Cardiac muscle cell (in vitro differentiated cells and primary cell): ENCODE data around the gene C3orf70. TPM values are rescaled to one million over a fixed set of nuclear protein-coding genes. Genes with fewer than 3 reads are reported as not detected.

Source experiments
- DNase-seq, 2 donors: peaks; one replicate each; pipeline versions ENCODE4 v3.0.0 to v3.0.0-alpha.2; 2010 to 2017; ENCODE audit warnings: low read depth in 1 of 2, low spot score in 1 of 2
- H3K27ac ChIP-seq: fragments of 200-600 bp; sonication (generic); 2 replicates; pipeline ENCODE4 v1.5.1; 2016
- H3K27me3 ChIP-seq: fragments of 200-600 bp; sonication (generic); 2 replicates; pipeline ENCODE4 v1.6.0; 2016; ENCODE audit warnings: control low read depth
- H3K36me3 ChIP-seq: fragments of 200-600 bp; sonication (generic); 2 replicates; pipeline ENCODE4 v1.5.1; 2016; ENCODE audit warnings: control low read depth
- H3K4me1 ChIP-seq: fragments of 200-600 bp; sonication (generic); 2 replicates; pipeline ENCODE4 v1.8.1; 2017; ENCODE audit warnings: low read depth, mild to moderate bottlenecking, mixed run types
- H3K4me3 ChIP-seq: fragments of 200-600 bp; sonication (generic); 2 replicates; pipeline ENCODE4 v1.5.1; 2016; ENCODE audit warnings: mild to moderate bottlenecking
- H3K9me3 ChIP-seq: fragments of 200-600 bp; sonication (generic); 2 replicates; pipeline ENCODE4 v1.5.1; 2017; ENCODE audit warnings: low read depth, mild to moderate bottlenecking, control low read depth
- CTCF ChIP-seq: IDR thresholded peaks from 2 replicates; pipeline ENCODE4 v1.5.1; 2012; ENCODE audit warnings: low read depth, mild to moderate bottlenecking, low read length
- polyA plus RNA-seq: library from polyadenylated mRNA; unstranded; fragments of >200 nt; fragmentation: Nextera tagmentation; extraction: Ambion mirVana; gene quantifications from 2 replicates; pipeline ENCODE4 v1.2.1, GENCODE V29; 2016
- total RNA-seq: library from RNA; depleted of rRNA; stranded (reverse); fragments of >200 nt; gene quantifications from 2 replicates; pipeline ENCODE4 v1.2.3, GENCODE V29; 2016

The C3orf70 gene
- 0.42 and 1.1 TPM in 2 replicates for total RNA-seq
- polyA plus RNA-seq: 0.55 and 0.62 TPM in 2 replicates

GRCh38 chr3:185152410-185153170, at the start of gene C3orf70:
C3orf70 (minus strand) TSS chr3:185153060; CDS start chr3:185152823, 237 bp downstream.
- no peak for TF ChIP-seq CTCF
- H3K27me3 ChIP-seq: peaks cover 70% of the 10 kb centered on the region
- H3K4me1 ChIP-seq: no peaks in the 10 kb centered on the region
- peak within 1 kb of the TSS; percentile 26 for H3K4me3 ChIP-seq
- no peaks in the 10 kb centered on the region for H3K9me3 ChIP-seq
- DNase-seq: peak; percentile 54 to 66
- no peak within 1 kb of the TSS for H3K27ac ChIP-seq
- no peaks in the 10 kb centered on the region for H3K36me3 ChIP-seq

GRCh38 chr3:185200639-185201038, 47.8 kb upstream of the C3orf70 start:
- Histone ChIP-seq H3K4me3 (no peak overlapping the region), H3K27me3 (no peaks in the 10 kb centered on the region), H3K27ac (no peak overlapping the region), H3K36me3 (no peaks in the 10 kb centered on the region), H3K4me1 (no peaks in the 10 kb centered on the region), H3K9me3 (no peaks in the 10 kb centered on the region)
- TF ChIP-seq CTCF: no peak
- peak in 1 of 2 donors; percentile 62 for DNase-seq

GRCh38 chr3:185199671-185200070, 46.8 kb upstream of the C3orf70 start:
- Histone ChIP-seq H3K4me1 (no peaks in the 10 kb centered on the region), H3K9me3 (no peaks in the 10 kb centered on the region), H3K27me3 (no peaks in the 10 kb centered on the region), H3K36me3 (no peaks in the 10 kb centered on the region), H3K4me3 (no peak overlapping the region), H3K27ac (no peak overlapping the region)
- no peak for TF ChIP-seq CTCF
- no peak for DNase-seq

- no peak for DNase-seq
- Histone ChIP-seq H3K27me3 (no peaks in the 10 kb centered on the region), H3K4me1 (no peaks in the 10 kb centered on the region), H3K27ac (no peak overlapping the region), H3K9me3 (no peaks in the 10 kb centered on the region), H3K36me3 (no peaks in the 10 kb centered on the region), H3K4me3 (no peak overlapping the region)
- no peak for TF ChIP-seq CTCF
These were observed 46.3 kb upstream of the C3orf70 start for GRCh38 chr3:185199206-185199605.

GRCh38 chr3:185197068-185197467, 44.2 kb upstream of the C3orf70 start:
- Histone ChIP-seq H3K9me3 (no peaks in the 10 kb centered on the region), H3K4me3 (no peak overlapping the region), H3K27ac (no peak overlapping the region), H3K36me3 (no peaks in the 10 kb centered on the region), H3K4me1 (no peaks in the 10 kb centered on the region), H3K27me3 (no peaks in the 10 kb centered on the region)
- TF ChIP-seq CTCF: no peak
- no peak for DNase-seq
